IMR-90 (cell line): ENCODE measurements around the gene TRMT1. TPM values are rescaled to one million over a fixed set of nuclear protein-coding genes. Genes with fewer than 3 reads are reported as not detected.

Experiments used
- ATAC-seq: fragments of 200-7000 bp; cut with Tn5 transposase; 2 replicates; pipeline ENCODE4 v1.9.1; 2020; ENCODE audit warnings: low read depth, mild to moderate bottlenecking, moderate library complexity
- BruUV-seq: library from RNA; stranded (reverse); fragments of 400-500 nt; replicated peaks from 2 replicates; lab custom pipeline; 2021; lab: Mats Ljungman, UMichigan
- CTCF ChIA-PET: fragments of 300-600 bp; formaldehyde crosslinking; extraction: SDS; loops from one replicate; lab custom pipeline; 2021; ENCODE audit warnings: antibody characterized with exemption; lab: Yijun Ruan, JAX
- POLR2A ChIA-PET: fragments of 300-600 bp; sonication (Branson Sonifier 250); formaldehyde crosslinking; loops from one replicate; lab custom pipeline; 2022; ENCODE audit warnings: antibody characterized with exemption; ENCODE audit not compliant: unreplicated experiment; lab: Charles Lee
- DNase-seq: peaks from one replicate; pipeline ENCODE4 v3.0.0; 2013
- H2AFZ ChIP-seq: replicated peaks from 2 replicates; pipeline ENCODE3; 2013; ENCODE audit warnings: low read length, mild to moderate bottlenecking; ENCODE audit not compliant: poor library complexity
- H2AK5ac ChIP-seq: 2 replicates; pipeline ENCODE4 v1.6.1; 2013; ENCODE audit warnings: low read depth, low read length, inconsistent platforms
- H2AK9ac ChIP-seq: replicated peaks from 2 replicates; pipeline ENCODE3; 2013; ENCODE audit warnings: mild to moderate bottlenecking, low read depth, low read length, moderate library complexity; ENCODE audit not compliant: poor library complexity
- H2BK120ac ChIP-seq: 2 replicates; pipeline ENCODE4 v1.6.1; 2013; ENCODE audit warnings: low read depth, low read length, inconsistent platforms
- H2BK15ac ChIP-seq: 3 replicates; pipeline ENCODE4 v1.6.1; 2013; ENCODE audit warnings: low read depth, low read length, inconsistent platforms
- H2BK20ac ChIP-seq: 2 replicates; pipeline ENCODE4 v1.6.1; 2013; ENCODE audit warnings: low read depth, mild to moderate bottlenecking, inconsistent platforms, low read length, moderate library complexity
- H2BK5ac ChIP-seq: 2 replicates; pipeline ENCODE4 v1.6.1; 2013; ENCODE audit warnings: mild to moderate bottlenecking, low read depth, low read length, inconsistent platforms; ENCODE audit not compliant: poor library complexity, severe bottlenecking
- H3K14ac ChIP-seq: replicated peaks from 2 replicates; pipeline ENCODE4 v1.6.1; 2013; ENCODE audit warnings: low read depth, low read length, inconsistent platforms
- H3K18ac ChIP-seq: 2 replicates; pipeline ENCODE4 v1.6.1; 2013; ENCODE audit warnings: low read depth, low read length, control low read depth
- H3K23ac ChIP-seq: 2 replicates; pipeline ENCODE4 v1.6.1; 2013; ENCODE audit warnings: low read depth, low read length, inconsistent platforms
- H3K27ac ChIP-seq: 2 replicates; pipeline ENCODE4 v1.5.1; 2013; ENCODE audit warnings: mild to moderate bottlenecking, control low read depth, low read length; ENCODE audit not compliant: insufficient read depth
- H3K27me3 ChIP-seq: 2 replicates; pipeline ENCODE4 v1.6.1; 2013; ENCODE audit warnings: low read length; ENCODE audit not compliant: control insufficient read depth, insufficient read depth
- H3K36me3 ChIP-seq: 2 replicates; pipeline ENCODE4 v1.6.1; 2013; ENCODE audit warnings: low read length, mixed read lengths; ENCODE audit not compliant: control insufficient read depth, insufficient read depth
- H3K4ac ChIP-seq: 2 replicates; pipeline ENCODE4 v1.6.1; 2013; ENCODE audit warnings: low read depth, low read length, inconsistent platforms
- H3K4me1 ChIP-seq: 2 replicates; pipeline ENCODE4 v1.6.1; 2013; ENCODE audit warnings: low read length, mixed read lengths; ENCODE audit not compliant: control insufficient read depth, insufficient read depth
- H3K4me2 ChIP-seq: 2 replicates; pipeline ENCODE4 v1.6.1; 2013; ENCODE audit warnings: low read depth, mild to moderate bottlenecking, control low read depth, low read length, moderate library complexity
- H3K4me3 ChIP-seq: 2 replicates; pipeline ENCODE4 v1.5.1; 2013; ENCODE audit warnings: low read depth, mild to moderate bottlenecking, control low read depth, low read length, moderate library complexity; ENCODE audit not compliant: insufficient read depth
- H3K56ac ChIP-seq: 2 replicates; pipeline ENCODE4 v1.6.1; 2013; ENCODE audit warnings: low read length, inconsistent platforms; ENCODE audit not compliant: insufficient read depth; ENCODE audit errors: extremely low read depth
- H3K79me1 ChIP-seq, 2 experiments: 2 replicates each; pipeline ENCODE4 v1.6.1; 2013; ENCODE audit warnings: low read length in 2 of 2, inconsistent platforms in 1 of 2, low read depth in 1 of 2
- H3K9ac ChIP-seq: 2 replicates; pipeline ENCODE4 v1.6.1; 2013; ENCODE audit warnings: low read depth, low read length, control low read depth
- H3K9me1 ChIP-seq: 2 replicates; pipeline ENCODE4 v1.6.1; 2013; ENCODE audit warnings: low read length, inconsistent platforms; ENCODE audit not compliant: insufficient read depth
- H3K9me3 ChIP-seq: 2 replicates; pipeline ENCODE4 v1.6.1; 2013; ENCODE audit warnings: low read length; ENCODE audit not compliant: control insufficient read depth, insufficient read depth
- H4K20me1 ChIP-seq: 2 replicates; pipeline ENCODE4 v1.6.1; 2013; ENCODE audit warnings: low read length, inconsistent platforms; ENCODE audit not compliant: insufficient read depth
- H4K5ac ChIP-seq: 2 replicates; pipeline ENCODE4 v1.6.1; 2013; ENCODE audit warnings: mild to moderate bottlenecking, low read depth, low read length, control low read depth
- H4K8ac ChIP-seq, 2 experiments: 2 replicates each; pipeline ENCODE4 v1.6.1; 2013; ENCODE audit warnings: low read depth in 2 of 2, low read length in 2 of 2, control low read depth in 1 of 2, inconsistent platforms in 1 of 2
- H4K91ac ChIP-seq: 2 replicates; pipeline ENCODE4 v1.6.1; 2013; ENCODE audit warnings: low read depth, low read length, inconsistent platforms; ENCODE audit not compliant: insufficient read depth
- BHLHE40 ChIP-seq: fragments of 150-350 bp; IDR thresholded peaks from 2 replicates; pipeline ENCODE4 v1.6.1; 2016; ENCODE audit warnings: mild to moderate bottlenecking, low read depth, low read length
- CEBPB ChIP-seq: IDR thresholded peaks from 2 replicates; pipeline ENCODE4 v1.6.1; 2012; ENCODE audit warnings: low read depth, low read length, improper control_type of control experiment
- CHD1 ChIP-seq: IDR thresholded peaks from 2 replicates; pipeline ENCODE4 v1.6.1; 2012; ENCODE audit warnings: low read depth, low read length, improper control_type of control experiment
- FOS ChIP-seq: fragments of 150-350 bp; IDR thresholded peaks from 2 replicates; pipeline ENCODE4 v1.6.1; 2016; ENCODE audit warnings: low read depth, low read length
- MAFK ChIP-seq: IDR thresholded peaks from 2 replicates; pipeline ENCODE4 v1.6.1; 2012; ENCODE audit warnings: low read depth, low read length, improper control_type of control experiment
- MAZ ChIP-seq: IDR thresholded peaks from 2 replicates; pipeline ENCODE4 v1.6.1; 2012; ENCODE audit warnings: low read depth, mild to moderate bottlenecking, low read length, improper control_type of control experiment, moderate library complexity, borderline replicate concordance
- MXI1 ChIP-seq: IDR thresholded peaks from 2 replicates; pipeline ENCODE4 v1.6.1; 2012; ENCODE audit warnings: low read depth, mild to moderate bottlenecking, low read length, moderate library complexity, borderline replicate concordance
- NFE2L2 ChIP-seq: fragments of 150-350 bp; IDR thresholded peaks from 2 replicates; pipeline ENCODE4 v1.6.1; 2016; ENCODE audit warnings: low read depth, mild to moderate bottlenecking, low read length
- POLR2A ChIP-seq: IDR thresholded peaks from 2 replicates; pipeline ENCODE4 v1.6.1; 2012; ENCODE audit warnings: mild to moderate bottlenecking, low read depth, low read length
- WGBS, 2 experiments: methylation state at CpG; one replicate each; pipeline versions ENCODE4 v1.1.5 to v1.1.7; 2013; ENCODE audit warnings: missing lambda C conversion rate in 2 of 2; ENCODE audit not compliant: insufficient read length in 1 of 2; ENCODE audit errors: extremely low coverage in 2 of 2; 5-methylcytosine and 5-hydroxymethylcytosine counted together
- dilution Hi-C: fragments of 300-500 bp; cut with HindIII; formaldehyde crosslinking; loops from one replicate; pipeline ENCODE4 v1.14.3; 2018; ENCODE audit warnings: low sequenced_read_pairs; ENCODE audit not compliant: unreplicated experiment
- in situ Hi-C: fragments of 300-500 bp; cut with MboI; formaldehyde crosslinking; loops from 3 replicates; pipeline ENCODE4 v1.14.3; 2019; ENCODE audit warnings: low sequenced_read_pairs, inconsistent platforms, mixed read lengths
- intact Hi-C: fragments of 100-400 bp; cut with micrococcal nuclease; formaldehyde crosslinking; loops from 2 replicates; pipeline ENCODE4 v1.10.0; 2022
- polyA plus RNA-seq, 3 experiments: library from polyadenylated mRNA; depleted of rRNA; stranded (reverse); fragments of >200 nt; gene quantifications; 2 replicates each; pipeline ENCODE4 v1.2.3, GENCODE V29; 2012; ENCODE audit warnings: low replicate concordance in 1 of 3
- total RNA-seq: library from RNA; depleted of rRNA; stranded (reverse); fragments of >200 nt; gene quantifications from 2 replicates; pipeline ENCODE4 v1.2.3, GENCODE V29; 2012
- TF ChIP-seq, protein P1 (sequence below): conservative IDR thresholded peaks from 2 replicates; pipeline ENCODE4 v1.5.1; 2012; ENCODE audit warnings: mild to moderate bottlenecking, low read depth, low read length, improper control_type of control experiment
- TF ChIP-seq, protein P2 (sequence below): fragments of 150-350 bp; IDR thresholded peaks from 2 replicates; pipeline ENCODE4 v1.6.1; 2017; ENCODE audit warnings: mild to moderate bottlenecking, antibody characterized with exemption, low read length, low read depth

The TRMT1 gene
- total and polyA plus RNA-seq, 2 of the 4 experiments (the other 2 are of a cell fraction), result 28.3 to 56.0 TPM

DNA sequence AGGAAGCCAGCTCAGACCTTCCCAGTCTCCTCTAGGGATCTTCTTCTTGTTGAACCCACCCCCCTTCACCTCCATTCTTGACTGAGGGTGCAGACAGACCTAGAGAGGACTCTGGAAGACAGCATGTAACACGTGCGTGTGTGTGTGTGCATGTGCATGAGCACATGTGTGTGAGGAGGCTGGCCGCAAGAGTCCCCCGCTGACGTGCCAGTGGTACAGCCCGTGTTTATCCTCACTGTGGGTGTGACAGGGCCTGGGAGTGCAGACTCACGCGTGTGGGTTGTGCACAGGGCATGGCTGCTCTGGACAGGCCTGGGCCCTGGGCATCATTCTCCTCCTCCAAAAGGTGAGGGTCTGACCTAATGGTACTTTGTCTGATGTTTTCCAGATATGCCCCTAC lies 40.2 kb downstream of the TRMT1 start:
- no peak overlapping the region for H3K9ac ChIP-seq
- H3K4me3 ChIP-seq, result no peak overlapping the region
- no peaks in the 10 kb centered on the region for H3K27me3 ChIP-seq
- dilution Hi-C loops, result no loop called here
- WGBS, 2 experiments, result 69% methylated on average over 6 of the region's 8 CpGs; no CpG with 5 or more reads in 1 of the 2 experiments
- TF ChIP-seq MAZ, result no peak
- no peak for TF ChIP-seq POLR2A
- TF ChIP-seq, protein P1, sequence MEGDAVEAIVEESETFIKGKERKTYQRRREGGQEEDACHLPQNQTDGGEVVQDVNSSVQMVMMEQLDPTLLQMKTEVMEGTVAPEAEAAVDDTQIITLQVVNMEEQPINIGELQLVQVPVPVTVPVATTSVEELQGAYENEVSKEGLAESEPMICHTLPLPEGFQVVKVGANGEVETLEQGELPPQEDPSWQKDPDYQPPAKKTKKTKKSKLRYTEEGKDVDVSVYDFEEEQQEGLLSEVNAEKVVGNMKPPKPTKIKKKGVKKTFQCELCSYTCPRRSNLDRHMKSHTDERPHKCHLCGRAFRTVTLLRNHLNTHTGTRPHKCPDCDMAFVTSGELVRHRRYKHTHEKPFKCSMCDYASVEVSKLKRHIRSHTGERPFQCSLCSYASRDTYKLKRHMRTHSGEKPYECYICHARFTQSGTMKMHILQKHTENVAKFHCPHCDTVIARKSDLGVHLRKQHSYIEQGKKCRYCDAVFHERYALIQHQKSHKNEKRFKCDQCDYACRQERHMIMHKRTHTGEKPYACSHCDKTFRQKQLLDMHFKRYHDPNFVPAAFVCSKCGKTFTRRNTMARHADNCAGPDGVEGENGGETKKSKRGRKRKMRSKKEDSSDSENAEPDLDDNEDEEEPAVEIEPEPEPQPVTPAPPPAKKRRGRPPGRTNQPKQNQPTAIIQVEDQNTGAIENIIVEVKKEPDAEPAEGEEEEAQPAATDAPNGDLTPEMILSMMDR, result no peak
- TF ChIP-seq CHD1, result no peak
- TF ChIP-seq MAFK, result no peak
- TF ChIP-seq BHLHE40, result no peak
- TF ChIP-seq MXI1, result no peak
- TF ChIP-seq, protein P2, sequence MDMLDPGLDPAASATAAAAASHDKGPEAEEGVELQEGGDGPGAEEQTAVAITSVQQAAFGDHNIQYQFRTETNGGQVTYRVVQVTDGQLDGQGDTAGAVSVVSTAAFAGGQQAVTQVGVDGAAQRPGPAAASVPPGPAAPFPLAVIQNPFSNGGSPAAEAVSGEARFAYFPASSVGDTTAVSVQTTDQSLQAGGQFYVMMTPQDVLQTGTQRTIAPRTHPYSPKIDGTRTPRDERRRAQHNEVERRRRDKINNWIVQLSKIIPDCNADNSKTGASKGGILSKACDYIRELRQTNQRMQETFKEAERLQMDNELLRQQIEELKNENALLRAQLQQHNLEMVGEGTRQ, result no peak
- no peak for TF ChIP-seq CEBPB
- TF ChIP-seq FOS, result no peak
- no peak for TF ChIP-seq NFE2L2
- H3K14ac ChIP-seq, result no peak overlapping the region
- H2BK15ac ChIP-seq, result no peak overlapping the region
- H4K8ac ChIP-seq, result no peak overlapping the region
- no peak overlapping the region for H2AFZ ChIP-seq
- BruUV-seq, result no TSS peak
- DNase-seq, result no peak
- no peak overlapping the region for H4K5ac ChIP-seq
- no peak overlapping the region for H3K4me2 ChIP-seq
- H3K23ac ChIP-seq, result no peak overlapping the region
- no peaks in the 10 kb centered on the region for H3K9me3 ChIP-seq
- H3K4me1 ChIP-seq, result peaks cover 30% of the 10 kb centered on the region
- no peak overlapping the region for H2BK20ac ChIP-seq
- no peak overlapping the region for H4K91ac ChIP-seq
- no peak overlapping the region for H3K27ac ChIP-seq
- peaks cover 4% of the 10 kb centered on the region for H3K9me1 ChIP-seq
- peaks cover 16% of the 10 kb centered on the region for H4K20me1 ChIP-seq
- in situ Hi-C loops, result no loop called here
- H3K36me3 ChIP-seq, result peaks cover 49% of the 10 kb centered on the region
- H2AK5ac ChIP-seq, result no peak overlapping the region
- ATAC-seq, result no peak
- POLR2A ChIA-PET, result no interaction called here
- H2BK5ac ChIP-seq, result no peak overlapping the region
- intact Hi-C loops, result no loop called here
- H3K79me1 ChIP-seq, result peaks cover under 1 to 34% of the 10 kb centered on the region in 2 experiments; a peak in 3 of 4 replicates
- H3K4ac ChIP-seq, result no peak overlapping the region
- CTCF ChIA-PET, result no interaction called here
- no peak overlapping the region for H3K18ac ChIP-seq
- H3K56ac ChIP-seq, result no peak overlapping the region
- H2AK9ac ChIP-seq, result peak overlapping the region; percentile 33
- no peak overlapping the region for H2BK120ac ChIP-seq
